ENCODE measurements around the gene HHEX.

Gene HHEX

GRCh38 chr10:92695679-92696605, 6.2 kb downstream of the HHEX start:
- no peak for DNase-seq

GRCh38 chr10:92696606-92697383, 7.0 kb downstream of the HHEX start:
- DNase-seq: no peak

DNA sequence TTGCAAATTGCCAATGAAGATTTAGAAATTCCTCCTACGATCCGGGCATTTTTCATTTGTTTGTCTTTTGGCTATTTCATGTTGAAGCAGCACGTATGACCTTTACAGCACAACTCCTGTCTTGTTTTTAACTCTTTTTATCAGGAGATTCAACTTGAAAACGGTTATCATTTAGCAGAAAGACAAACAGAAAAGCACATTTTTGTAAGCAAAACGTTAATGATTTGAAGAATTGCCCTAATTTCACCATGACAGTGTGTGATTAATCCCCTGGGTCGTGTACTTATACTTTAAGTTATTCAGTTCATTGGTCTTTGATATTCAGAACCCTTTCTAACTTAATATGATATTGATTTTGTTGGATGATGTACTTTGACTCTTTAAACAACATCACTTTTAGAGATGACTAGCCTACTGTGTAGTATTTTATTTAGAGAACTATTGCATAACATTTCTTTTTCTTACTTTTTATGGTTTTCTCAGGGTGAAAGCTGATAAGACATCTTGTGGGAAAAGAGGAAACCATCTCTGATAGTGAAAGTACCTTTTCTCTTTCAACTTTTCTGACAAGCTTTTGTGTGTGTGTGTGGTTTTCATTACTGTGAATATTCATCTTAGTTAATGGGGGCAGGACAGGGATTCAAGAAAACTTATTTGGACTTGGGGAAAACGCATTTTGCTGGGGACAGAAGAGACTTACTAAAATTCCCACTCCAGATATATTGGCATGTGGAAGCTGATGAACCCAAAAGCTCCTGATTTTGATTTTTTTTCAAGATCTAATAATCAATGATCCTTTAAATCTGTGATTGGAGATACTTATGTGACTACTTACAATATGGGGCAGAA, 8.1 kb downstream of the HHEX start:
- no peak for DNase-seq

DNA sequence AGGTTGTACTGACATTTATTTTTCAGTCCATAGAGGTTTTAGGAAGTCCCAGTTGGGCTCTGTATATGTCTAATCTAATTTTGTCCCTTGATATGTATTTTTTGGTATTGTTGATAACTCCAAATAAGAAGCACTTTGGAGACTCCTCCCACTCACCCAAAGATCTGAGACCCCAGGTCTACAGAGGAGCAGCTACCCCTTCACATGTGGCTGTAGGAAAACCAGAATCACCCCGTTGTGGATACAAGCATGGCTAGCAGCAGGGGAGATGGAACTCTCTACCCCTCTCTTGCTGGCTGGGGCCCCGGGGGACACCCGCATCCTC, 9.4 kb downstream of the HHEX start:
- no peak for DNase-seq

DNA sequence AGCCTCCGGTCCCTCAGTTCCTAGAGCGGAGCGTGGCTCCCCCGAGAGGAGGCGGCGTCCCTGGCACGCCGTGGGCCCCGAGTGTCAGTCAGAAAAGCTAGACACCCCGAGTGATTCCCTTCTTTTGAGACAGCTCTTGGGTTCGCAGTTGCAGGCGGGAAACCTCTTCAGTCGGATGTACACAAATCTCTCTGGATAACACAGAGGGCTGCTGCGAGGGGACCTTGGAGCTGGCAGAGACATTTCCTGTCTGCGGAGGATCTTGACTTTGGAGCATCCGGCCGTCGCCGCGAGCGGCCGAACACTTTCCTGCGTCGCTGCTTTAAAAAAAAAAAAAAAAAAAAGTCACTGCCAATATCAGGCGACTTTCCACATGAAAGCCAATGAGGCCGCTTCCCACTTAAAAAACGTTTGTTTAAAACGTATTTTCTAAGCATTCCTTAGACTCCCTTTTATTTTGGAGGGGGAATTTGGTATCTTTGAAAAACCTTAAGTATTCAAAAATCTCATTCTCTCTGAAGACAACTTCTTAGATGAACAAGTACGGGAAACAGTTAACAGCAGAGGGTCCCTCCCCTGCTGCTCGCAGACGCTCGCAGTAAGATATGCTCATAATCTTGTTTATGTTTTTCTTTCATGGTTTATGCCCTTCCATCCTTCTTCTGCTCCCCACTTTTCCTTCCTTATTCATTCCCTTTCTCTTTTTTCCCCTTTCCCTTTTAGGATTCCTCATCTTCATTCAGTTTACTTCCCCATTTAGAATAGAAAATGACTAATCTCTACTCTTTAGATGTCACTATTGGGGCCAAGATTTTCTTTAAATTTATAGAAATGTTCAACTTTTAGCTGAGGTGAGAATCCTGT, 10.0 kb downstream of the HHEX start:
- no peak for DNase-seq

- DNase-seq: no peak
These were observed 12.7 kb downstream of the HHEX start for GRCh38 chr10:92702301-92702916.

- peak; percentile 28 for DNase-seq
These were observed 22.5 kb downstream of the HHEX start for GRCh38 chr10:92712016-92712889.

- no peak for DNase-seq
These were observed 24.5 kb downstream of the HHEX start for GRCh38 chr10:92714152-92714845.

GRCh38 chr10:92714872-92715271, 25.1 kb downstream of the HHEX start:
- no peak for DNase-seq

GRCh38 chr10:92719991-92720830, 30.5 kb downstream of the HHEX start:
- no peak for DNase-seq

GRCh38 chr10:92720831-92721165, 31.0 kb downstream of the HHEX start:
- DNase-seq: no peak

- DNase-seq: no peak
These were observed 32.6 kb downstream of the HHEX start for GRCh38 chr10:92722349-92722748.

DNA sequence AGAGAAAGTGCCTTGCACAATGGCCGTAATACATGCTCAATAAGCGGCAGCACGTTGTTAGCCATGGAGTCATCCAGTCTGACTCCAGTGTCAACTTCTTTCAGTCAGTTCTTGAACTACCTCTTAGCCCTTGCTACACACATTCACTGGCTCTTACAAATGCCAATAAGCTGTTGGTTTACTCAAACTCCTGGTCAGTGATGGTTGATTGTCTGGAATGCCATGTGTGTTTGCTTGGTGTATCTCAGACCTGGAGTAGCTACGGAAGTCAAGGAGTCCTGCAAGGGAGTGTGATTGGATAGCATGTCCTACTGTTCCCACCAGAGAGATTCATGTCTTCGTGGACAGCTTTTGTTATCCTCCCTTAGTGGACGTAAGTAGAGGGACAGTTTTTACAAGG, 37.4 kb downstream of the HHEX start:
- DNase-seq: no peak

DNA sequence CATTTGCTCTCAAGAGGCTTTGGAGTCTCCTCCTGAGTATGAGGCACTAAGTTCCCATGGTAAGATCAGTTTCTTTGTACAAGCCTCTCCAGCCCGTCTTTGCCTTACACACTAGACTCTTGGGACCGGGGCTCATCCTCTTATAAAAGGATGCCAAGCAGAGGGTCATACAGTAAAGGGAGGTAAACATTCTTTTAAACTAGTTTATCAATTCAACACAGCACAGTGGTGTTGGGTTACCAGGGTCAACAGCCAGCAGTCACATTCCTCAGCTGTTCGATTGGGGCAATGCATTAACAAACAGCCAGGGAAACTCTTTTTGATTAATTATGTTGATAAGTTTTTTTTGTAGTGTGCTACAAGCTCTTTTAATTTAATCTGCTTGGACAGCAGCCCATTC, 37.8 kb downstream of the HHEX start:
- no peak for DNase-seq

- no peak for DNase-seq
These were observed 40.1 kb downstream of the HHEX start for GRCh38 chr10:92729886-92730285.

DNA sequence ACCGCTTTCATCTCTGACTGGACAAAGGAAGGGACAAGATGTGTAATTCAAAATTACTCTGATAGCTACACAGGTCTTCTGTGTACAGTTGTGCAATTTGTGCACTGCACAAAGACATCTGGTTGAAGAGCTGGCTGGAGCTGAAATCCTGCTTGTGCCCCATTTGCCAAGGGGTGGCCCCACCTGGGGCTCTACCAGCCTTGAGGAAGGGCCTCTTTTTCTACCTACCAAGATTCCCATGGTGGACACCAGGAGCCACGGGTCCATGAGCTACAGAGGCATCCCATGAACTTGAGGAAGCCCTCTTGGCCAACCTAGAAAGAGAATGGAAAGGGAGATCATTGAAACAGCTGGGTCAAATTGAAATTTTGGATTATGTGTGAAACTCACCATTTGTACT, 43.2 kb downstream of the HHEX start:
- DNase-seq: no peak

DNA sequence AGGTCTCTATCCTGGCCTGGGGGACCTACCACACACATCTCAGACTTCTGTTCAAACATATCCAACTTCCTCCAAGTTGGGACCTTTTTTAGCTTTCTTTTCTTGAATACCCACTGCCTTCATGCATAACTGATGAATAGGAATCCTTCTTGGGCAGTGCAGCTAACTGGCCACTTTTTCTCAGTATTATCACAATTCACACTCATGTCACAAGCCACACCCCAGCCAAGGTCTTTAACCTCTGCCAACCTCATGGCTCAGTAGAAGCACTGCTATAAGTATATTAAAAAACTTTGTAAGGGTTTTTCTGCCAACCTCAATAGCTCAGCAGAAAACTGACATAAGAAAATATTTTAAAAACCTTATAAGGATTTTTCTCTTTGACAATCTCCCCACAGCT, 44.5 kb downstream of the HHEX start:
- no peak for DNase-seq

- no peak for DNase-seq
These were observed 46.2 kb downstream of the HHEX start for GRCh38 chr10:92735938-92736337.

DNA sequence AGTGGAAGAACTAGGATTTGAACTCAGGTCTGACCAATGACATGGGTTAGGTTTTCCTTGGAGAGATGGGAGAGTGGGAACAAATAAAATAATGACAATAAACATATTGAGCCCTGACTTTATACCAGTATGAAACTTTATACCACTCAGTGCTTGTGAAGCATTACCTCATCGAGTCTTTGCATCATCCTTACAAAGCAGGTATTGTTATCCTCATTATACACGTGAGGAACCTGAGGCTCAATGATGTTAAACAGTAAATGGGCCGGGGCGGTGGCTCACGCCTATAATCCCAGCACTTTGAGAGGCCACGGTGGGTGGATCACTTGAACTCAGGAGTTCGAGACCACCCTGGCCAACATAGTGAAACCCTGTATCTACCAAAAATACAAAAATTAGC, 47.7 kb downstream of the HHEX start:
- DNase-seq: no peak
